ENCODE measurements around the gene DNAH8. TPM values are rescaled to one million over a fixed set of nuclear protein-coding genes. Genes with fewer than 3 reads are reported as not detected.
A peak's percentile ranks its signal among the peaks of the same experiment; 100 is the strongest.
"Not testable (repeated sequence)": the region's sequence is repeated elsewhere in the genome, so short reads cannot be mapped to it uniquely, and the experiment has no call there.

The DNAH8 gene
- polyA plus RNA-seq, 6 donors from 2014 or later, result not detected

DNA sequence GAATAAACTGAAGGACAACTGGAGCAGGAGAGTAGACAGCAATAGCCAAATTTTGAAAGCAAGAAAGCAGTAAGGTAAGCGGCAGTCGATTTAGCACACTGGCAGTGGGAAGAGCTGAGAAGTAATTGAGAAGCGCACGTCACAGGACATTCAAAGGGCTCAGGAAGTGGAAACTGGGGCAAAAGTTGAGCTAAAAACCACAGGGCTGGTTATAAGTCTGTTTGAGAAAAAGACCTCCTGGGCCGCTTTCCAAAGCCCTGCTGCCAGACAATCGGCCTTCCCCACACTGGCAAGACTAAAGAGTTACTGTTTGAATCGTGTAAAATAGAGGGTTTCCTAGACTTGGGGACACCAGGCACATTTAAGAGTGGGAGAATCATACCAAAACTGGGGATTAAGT, 161.4 kb downstream of the DNAH8 start:
- DNase-seq (no peak), ATAC-seq (ENCODE audit: low read depth in 2 of 2) (no peak)
- Mint-ChIP-seq H3K36me3 (peaks cover 0 to 12% of the 10 kb centered on the region in 2 donors), H3K9me3 (peaks cover 0 to 15% (median 4%) of the 10 kb centered on the region in 7 donors), H3K27ac (peak overlapping the region in 3 of 6 donors; percentile 32 to 52 (median 46)), H3K4me3 (no peak overlapping the region), H3K27me3 (peaks cover 10 to 39% (median 13%) of the 10 kb centered on the region in 3 donors), H3K4me1 (peaks cover 0 to 10% (median 3%) of the 10 kb centered on the region in 3 donors)

DNA sequence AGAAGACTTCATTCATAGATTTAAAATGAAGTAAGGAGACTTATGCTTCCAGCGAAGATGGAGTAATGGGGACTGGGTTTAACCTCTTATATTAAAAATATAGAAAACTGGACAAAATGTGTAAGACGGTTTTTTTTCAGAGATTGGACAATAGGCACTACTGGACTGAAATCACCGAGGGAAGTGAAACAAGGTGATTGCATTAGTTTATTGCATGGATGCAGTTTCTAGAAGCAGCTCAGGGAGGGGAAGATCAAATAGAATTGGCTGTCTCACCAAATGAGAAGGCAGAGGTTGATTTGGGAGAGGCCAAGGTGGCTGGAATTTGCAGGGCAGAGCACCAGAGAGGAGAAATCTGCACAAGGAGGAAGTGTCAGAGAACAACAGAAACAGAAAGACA, 162.6 kb downstream of the DNAH8 start:
- Mint-ChIP-seq H3K9me3 (peaks cover 0 to 16% (median 4%) of the 10 kb centered on the region in 7 donors), H3K27ac (no peak overlapping the region), H3K4me1 (peaks cover 0 to 7% (median 0%) of the 10 kb centered on the region in 3 donors), H3K4me3 (no peak overlapping the region), H3K27me3 (peaks cover 9 to 31% (median 15%) of the 10 kb centered on the region in 3 donors), H3K36me3 (peaks cover 0 to 12% of the 10 kb centered on the region in 2 donors)
- DNase-seq (no peak), ATAC-seq (ENCODE audit: low read depth in 2 of 2) (no peak)

DNA sequence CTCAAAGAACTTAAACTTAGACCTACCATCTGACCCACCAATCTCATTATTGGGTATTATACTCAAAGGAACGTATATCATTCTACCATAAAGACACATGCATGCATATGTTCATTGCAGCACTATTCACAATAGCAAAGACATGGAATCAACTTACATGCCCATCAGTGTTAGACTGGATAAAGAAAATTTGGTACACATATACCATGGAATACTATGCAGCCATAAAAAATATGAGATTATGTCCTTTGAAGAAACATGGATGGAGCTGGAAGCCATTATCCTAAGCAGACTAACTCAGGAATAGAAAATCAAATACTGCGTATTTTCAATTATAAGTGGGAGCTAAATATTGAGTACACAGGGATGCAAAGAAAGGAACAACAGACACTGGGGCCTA, 167.0 kb downstream of the DNAH8 start:
- H3K4me1 Mint-ChIP-seq, result no peaks in the 10 kb centered on the region
- peaks cover 0 to 12% of the 10 kb centered on the region in 2 donors for H3K36me3 Mint-ChIP-seq
- DNase-seq (no peak), ATAC-seq (ENCODE audit: low read depth in 2 of 2) (no peak)
- no peak overlapping the region for H3K27ac Mint-ChIP-seq
- H3K4me3 Mint-ChIP-seq, result no peak overlapping the region
- H3K9me3 Mint-ChIP-seq, result peaks cover 0 to 16% (median 4%) of the 10 kb centered on the region in 7 donors
- H3K27me3 Mint-ChIP-seq, result peaks cover 4 to 15% (median 12%) of the 10 kb centered on the region in 3 donors

DNA sequence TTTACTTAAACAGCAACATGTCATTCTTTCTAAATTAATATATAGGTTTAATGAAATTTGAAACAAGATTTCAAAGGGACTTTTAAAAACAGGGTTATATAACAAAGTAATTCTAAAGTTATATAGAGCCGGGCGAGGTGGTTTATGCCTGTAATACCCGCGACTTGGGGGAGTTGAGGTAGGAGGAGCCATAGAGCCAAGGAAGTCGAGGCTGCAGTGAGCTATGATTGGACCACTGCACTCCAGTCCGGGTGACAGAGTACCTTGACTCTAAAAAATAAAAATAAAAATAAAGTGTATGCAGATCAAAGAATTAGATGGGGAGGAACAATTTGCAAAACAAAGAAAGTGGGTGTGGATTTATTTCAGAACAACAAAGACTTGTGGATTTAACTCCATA, 182.4 kb downstream of the DNAH8 start:
- DNase-seq (no peak), ATAC-seq (ENCODE audit: low read depth in 2 of 2) (no peak)
- Mint-ChIP-seq H3K36me3 (no peaks in the 10 kb centered on the region), H3K9me3 (peaks cover 0 to 3% (median 0%) of the 10 kb centered on the region in 7 donors), H3K4me3 (no peak overlapping the region), H3K4me1 (no peaks in the 10 kb centered on the region), H3K27ac (no peak overlapping the region), H3K27me3 (peaks cover 11 to 21% (median 12%) of the 10 kb centered on the region in 3 donors)

DNA sequence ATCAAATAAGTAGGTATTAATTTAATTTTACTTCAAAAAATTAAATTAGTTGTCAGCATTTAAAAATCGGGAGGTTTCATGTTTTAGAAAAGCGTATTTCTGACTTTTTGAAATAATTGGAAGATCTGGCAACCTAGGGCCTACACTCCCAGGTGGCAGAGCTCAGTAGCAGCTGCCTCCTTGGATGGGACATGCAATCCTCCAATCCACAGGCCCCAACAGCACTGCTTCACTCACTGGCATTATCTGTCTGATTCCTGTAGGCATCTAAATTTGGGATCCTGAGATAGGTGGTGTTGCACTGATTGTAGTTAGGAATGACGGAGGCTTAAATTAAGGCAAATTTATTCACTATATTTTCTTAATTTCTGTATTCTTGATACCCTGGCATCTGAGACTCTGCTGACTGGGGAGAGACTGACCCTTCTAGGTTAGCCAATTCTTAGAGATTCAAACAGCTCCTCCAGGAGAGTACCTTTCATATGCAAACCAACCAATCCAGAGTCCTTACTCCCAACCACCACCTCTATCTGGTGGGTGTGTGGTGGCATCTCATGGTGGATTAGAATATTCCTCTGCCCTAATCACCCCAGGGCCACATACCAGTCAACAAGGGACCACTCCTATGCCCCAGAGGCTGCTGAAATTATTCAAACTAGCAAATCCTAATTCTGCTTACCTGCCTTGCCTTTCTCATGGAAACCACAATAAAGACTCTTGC, 186.9 kb downstream of the DNAH8 start:
- Mint-ChIP-seq H3K36me3 (no peaks in the 10 kb centered on the region), H3K27me3 (peaks cover 17 to 20% (median 17%) of the 10 kb centered on the region in 3 donors), H3K27ac (no peak overlapping the region), H3K4me3 (no peak overlapping the region), H3K4me1 (no peaks in the 10 kb centered on the region), H3K9me3 (peaks cover 0 to 3% (median 0%) of the 10 kb centered on the region in 7 donors)
- DNase-seq (no peak), ATAC-seq (ENCODE audit: low read depth in 2 of 2) (no peak)

DNA sequence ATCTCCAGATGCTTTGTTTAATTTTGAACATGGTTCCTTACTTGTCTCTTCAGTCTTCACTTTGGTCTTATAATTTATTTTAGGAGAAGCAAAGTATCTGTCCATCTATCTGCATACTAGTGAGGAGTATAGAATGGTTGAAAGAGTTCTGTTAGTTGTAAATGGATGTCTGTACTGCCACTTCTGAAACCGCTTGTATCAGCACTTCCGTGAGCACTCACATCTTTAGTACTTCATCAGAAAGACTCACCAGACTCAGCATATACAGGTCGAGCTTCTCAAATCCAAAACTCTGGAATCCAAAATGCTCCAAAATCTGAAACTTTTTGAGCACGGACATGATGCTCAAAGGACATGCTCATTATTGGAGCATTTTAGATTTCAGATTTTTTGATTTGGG, 191.5 kb downstream of the DNAH8 start:
- Mint-ChIP-seq H3K4me3 (no peak overlapping the region), H3K36me3 (no peaks in the 10 kb centered on the region), H3K9me3 (peaks cover 0 to 3% (median 0%) of the 10 kb centered on the region in 7 donors), H3K4me1 (no peaks in the 10 kb centered on the region), H3K27me3 (peaks cover 19 to 26% (median 19%) of the 10 kb centered on the region in 3 donors), H3K27ac (no peak overlapping the region)
- no peak for ATAC-seq (ENCODE audit: low read depth in 2 of 2)
- no peak for DNase-seq

DNA sequence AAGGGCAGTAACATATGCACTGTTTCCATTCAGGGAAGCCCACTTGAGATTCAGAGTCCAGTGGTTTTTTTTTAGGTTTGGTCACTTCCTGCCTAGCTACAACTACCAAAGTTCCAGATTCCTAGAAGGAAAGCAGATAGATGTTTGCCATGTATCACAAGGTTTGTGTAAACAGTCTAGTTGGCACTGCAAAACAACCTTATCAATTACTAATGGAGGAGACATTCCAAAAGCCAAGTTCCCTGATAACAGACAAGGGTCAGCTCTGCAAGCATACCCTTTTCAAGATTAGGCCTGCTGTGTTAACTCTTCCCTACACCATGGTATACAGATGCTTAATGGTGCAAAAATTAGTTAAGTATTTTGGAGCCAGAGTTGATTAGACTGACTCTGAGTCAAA, 192.2 kb downstream of the DNAH8 start:
- Mint-ChIP-seq H3K4me3 (no peak overlapping the region), H3K36me3 (no peaks in the 10 kb centered on the region), H3K27ac (no peak overlapping the region), H3K4me1 (no peaks in the 10 kb centered on the region), H3K9me3 (peaks cover 0 to 3% (median 0%) of the 10 kb centered on the region in 7 donors), H3K27me3 (peaks cover 19 to 23% (median 19%) of the 10 kb centered on the region in 3 donors)
- DNase-seq (no peak), ATAC-seq (ENCODE audit: low read depth in 2 of 2) (no peak)

DNA sequence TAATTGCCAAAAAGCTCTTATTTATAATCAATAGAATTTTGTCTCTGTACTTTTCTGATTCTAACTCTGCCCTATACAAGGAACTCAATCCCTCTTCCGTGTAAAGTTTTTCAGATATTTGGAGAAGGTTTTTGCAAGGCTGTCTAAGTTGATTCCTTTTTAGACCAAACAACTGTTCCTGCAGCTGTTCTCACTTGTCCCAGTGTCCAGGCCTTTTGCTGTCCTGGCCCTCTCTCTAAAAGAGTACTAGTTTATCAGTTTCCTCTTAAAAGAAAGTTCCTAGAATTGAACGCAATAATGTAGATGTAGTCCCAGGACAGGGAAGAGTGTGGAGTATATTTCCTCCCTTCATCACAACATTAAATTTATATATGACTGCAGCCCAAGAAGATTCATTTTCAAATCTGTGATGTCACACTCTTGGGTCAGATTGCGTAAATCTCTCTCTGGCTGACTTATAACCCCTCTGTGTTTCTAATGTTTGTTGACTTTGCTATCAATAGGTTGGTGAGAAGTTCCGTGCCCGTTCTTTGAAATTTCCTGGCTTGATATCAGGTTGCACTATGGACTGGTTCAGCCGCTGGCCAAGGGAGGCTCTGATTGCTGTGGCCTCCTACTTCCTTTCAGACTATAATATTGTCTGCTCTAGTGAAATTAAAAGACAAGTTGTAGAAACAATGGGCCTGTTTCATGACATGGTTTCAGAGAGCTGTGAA, 194.1 kb downstream of the DNAH8 start:
- Mint-ChIP-seq H3K27me3 (peaks cover 10 to 18% (median 13%) of the 10 kb centered on the region in 3 donors), H3K36me3 (no peaks in the 10 kb centered on the region), H3K4me3 (no peak overlapping the region), H3K4me1 (no peaks in the 10 kb centered on the region), H3K9me3 (no peaks in the 10 kb centered on the region), H3K27ac (no peak overlapping the region)
- no peak for DNase-seq
- ATAC-seq (ENCODE audit: low read depth in 2 of 2), result no peak

DNA sequence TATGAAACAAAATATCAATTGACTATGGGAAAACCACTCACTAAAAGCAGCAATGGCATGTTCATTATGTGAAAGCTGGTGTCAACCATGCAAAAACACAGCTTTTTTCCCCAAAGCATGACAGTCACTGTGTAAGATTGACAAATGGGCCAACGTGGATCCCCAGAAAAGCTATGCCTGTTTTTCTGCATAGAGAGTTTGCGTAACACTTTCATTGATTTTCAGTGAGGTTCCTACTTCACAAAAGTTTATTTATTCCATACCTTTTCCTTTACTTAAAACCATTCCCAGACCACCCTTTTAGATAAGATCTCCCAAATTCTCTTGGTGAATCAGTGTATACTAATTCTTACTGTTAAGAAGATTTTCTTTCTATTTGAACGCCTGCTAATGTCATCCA, 195.1 kb downstream of the DNAH8 start:
- no peak for DNase-seq
- no peaks in the 10 kb centered on the region for H3K9me3 Mint-ChIP-seq
- no peak overlapping the region for H3K4me3 Mint-ChIP-seq
- no peak for ATAC-seq (ENCODE audit: low read depth in 2 of 2)
- no peaks in the 10 kb centered on the region for H3K36me3 Mint-ChIP-seq
- H3K4me1 Mint-ChIP-seq, result no peaks in the 10 kb centered on the region
- no peak overlapping the region for H3K27ac Mint-ChIP-seq
- peaks cover 6 to 18% (median 11%) of the 10 kb centered on the region in 3 donors for H3K27me3 Mint-ChIP-seq

DNA sequence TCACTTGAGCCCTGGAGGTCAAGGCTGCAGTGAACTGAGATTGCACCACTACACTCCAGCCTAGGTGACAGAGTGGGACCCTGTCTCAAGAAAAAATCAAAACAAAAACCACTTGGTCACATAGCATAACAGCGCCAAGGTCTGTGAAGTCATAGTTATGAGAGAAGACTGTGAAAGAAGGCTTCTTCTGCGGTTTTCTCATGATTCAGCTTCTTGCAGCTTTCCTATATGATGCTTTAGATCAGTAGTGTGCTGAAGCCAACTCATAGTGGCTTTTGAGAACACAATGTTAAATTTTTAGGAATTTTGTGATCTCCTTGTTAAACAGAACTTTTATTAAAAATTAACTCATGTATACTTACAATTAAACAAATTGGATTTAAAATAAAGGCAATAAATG, 197.3 kb downstream of the DNAH8 start:
- peaks cover 6 to 36% (median 17%) of the 10 kb centered on the region in 3 donors for H3K27me3 Mint-ChIP-seq
- no peaks in the 10 kb centered on the region for H3K9me3 Mint-ChIP-seq
- no peak for DNase-seq
- ATAC-seq (ENCODE audit: low read depth in 2 of 2), result no peak
- H3K4me1 Mint-ChIP-seq, result no peaks in the 10 kb centered on the region
- no peaks in the 10 kb centered on the region for H3K36me3 Mint-ChIP-seq
- no peak overlapping the region for H3K4me3 Mint-ChIP-seq
- no peak overlapping the region for H3K27ac Mint-ChIP-seq

DNA sequence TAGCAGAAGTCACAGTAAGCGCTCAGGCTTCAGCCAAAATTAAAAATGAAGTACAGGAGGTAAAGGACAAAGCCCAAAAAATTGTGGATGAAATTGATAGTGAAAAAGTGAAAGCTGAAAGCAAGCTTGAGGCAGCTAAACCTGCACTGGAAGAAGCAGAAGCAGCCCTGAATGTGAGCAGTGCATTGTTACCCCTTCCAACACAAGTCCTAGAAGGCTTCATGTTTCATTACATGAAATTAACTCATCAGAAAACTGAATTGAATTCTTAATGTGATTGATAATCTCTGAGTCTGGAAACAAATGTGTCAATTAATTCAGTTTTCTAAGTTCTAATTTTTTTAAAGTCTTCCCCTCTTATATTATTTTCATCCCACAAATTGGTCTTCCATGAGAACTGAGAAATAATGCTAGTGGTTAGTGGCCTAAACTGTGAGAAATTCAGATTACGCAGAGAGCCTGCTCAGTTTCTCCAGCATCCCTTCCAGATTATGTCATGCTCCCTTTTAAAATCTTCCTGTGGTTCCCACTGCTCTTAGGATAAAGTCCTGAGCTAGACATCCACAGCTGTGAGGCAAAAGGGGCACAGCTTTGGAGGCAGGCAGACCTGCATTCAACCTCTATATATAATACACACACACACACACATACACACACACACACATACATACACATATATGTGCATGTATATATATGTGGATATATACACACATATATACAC, 200.3 kb downstream of the DNAH8 start:
- no peaks in the 10 kb centered on the region for H3K9me3 Mint-ChIP-seq
- no peak for DNase-seq
- peaks cover 6 to 30% (median 26%) of the 10 kb centered on the region in 3 donors for H3K27me3 Mint-ChIP-seq
- H3K4me1 Mint-ChIP-seq, result no peaks in the 10 kb centered on the region
- no peaks in the 10 kb centered on the region for H3K36me3 Mint-ChIP-seq
- H3K27ac Mint-ChIP-seq, result peak overlapping the region in 1 of 6 donors; percentile 9
- no peak for ATAC-seq (ENCODE audit: low read depth in 2 of 2)
- H3K4me3 Mint-ChIP-seq, result no peak overlapping the region

DNA sequence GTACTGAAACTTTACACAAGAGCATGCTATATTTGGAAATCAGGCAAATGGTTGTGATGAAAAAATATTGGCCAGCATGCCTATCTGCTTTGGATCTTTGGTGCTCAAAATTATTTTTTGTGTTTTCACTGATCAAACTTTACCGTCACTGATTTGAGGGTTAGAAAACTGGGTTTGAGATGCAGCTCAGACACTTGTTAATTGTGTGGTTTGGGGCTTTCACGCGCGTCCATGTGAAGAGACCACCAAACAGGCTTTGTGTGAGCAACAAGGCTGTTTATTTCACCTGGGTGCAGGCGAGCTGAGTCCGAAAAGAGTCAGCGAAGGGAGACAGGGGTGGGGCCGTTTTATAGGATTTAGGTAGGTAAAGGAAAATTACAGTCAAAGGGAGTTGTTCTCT, 206.4 kb downstream of the DNAH8 start:
- H3K4me1 Mint-ChIP-seq; H3K4me3 Mint-ChIP-seq; H3K27ac Mint-ChIP-seq; H3K36me3 Mint-ChIP-seq; DNase-seq; H3K9me3 Mint-ChIP-seq; ATAC-seq (ENCODE audit: low read depth in 2 of 2): not testable (repeated sequence)
- H3K27me3 Mint-ChIP-seq, result peaks cover 8 to 34% (median 22%) of the 10 kb centered on the region in 3 donors

DNA sequence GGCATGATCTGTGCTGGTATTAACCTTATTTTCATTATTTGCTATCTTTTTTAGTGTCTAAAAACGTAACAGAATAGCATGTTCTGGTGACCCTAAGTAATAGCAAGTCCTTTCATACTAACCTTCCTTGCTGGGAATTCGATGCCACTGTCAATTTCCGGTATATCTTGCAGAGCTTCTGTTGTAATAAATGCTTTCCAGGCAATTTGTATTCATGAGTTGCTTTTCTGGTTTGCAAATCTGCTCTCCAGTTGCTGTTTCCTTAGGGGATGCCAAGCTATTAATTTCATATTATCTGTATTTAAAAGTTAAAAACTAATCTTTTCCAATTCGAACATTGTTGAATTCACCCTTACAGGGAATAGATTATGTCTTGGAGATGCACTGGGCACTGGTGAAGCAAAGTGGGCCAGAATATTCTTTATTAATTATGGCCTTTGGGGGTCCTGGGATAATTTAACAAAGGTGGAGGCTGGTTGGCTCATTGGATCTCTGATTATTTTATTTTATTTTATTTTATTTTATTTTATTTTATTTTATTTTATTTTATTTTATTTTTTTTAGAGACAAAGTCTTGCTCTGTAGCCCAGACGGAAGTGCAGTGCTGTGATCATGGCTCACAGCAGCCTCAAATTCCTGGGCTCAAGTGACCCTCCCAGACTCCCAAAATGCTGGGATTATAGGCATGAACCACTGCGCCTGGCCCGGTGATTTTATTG, 209.8 kb downstream of the DNAH8 start:
- H3K9me3 Mint-ChIP-seq, result no peaks in the 10 kb centered on the region
- no peaks in the 10 kb centered on the region for H3K36me3 Mint-ChIP-seq
- no peak overlapping the region for H3K4me3 Mint-ChIP-seq
- no peaks in the 10 kb centered on the region for H3K4me1 Mint-ChIP-seq
- ATAC-seq (ENCODE audit: low read depth in 2 of 2) (no peak), DNase-seq (no peak)
- no peak overlapping the region for H3K27ac Mint-ChIP-seq
- peaks cover 28 to 50% (median 29%) of the 10 kb centered on the region in 3 donors for H3K27me3 Mint-ChIP-seq
